PC-9 (cell line): ENCODE results near the gene SCGB3A1. TPM values are rescaled to one million over a fixed set of nuclear protein-coding genes. Genes with fewer than 3 reads are reported as not detected.

Experiments
- BruUV-seq: library from RNA; stranded (reverse); fragments of 400-500 nt; replicated peaks from 2 replicates; lab custom pipeline; 2021; lab: Mats Ljungman, UMichigan
- CTCF ChIA-PET: fragments of 300-600 bp; sonication (Branson Sonifier 250); formaldehyde crosslinking; loops from one replicate; lab custom pipeline; 2022; ENCODE audit warnings: antibody characterized with exemption; lab: Charles Lee
- POLR2A ChIA-PET: fragments of 300-600 bp; sonication (Branson Sonifier 250); formaldehyde crosslinking; loops from one replicate; lab custom pipeline; 2022; ENCODE audit warnings: antibody characterized with exemption; ENCODE audit not compliant: unreplicated experiment; lab: Charles Lee
- DNase-seq, 2 experiments: peaks; one replicate each; pipeline versions ENCODE4 v3.0.0 to v3.0.0-alpha.2; 2015 to 2022; ENCODE audit warnings: mixed read lengths in 1 of 2
- H2AFZ ChIP-seq: fragments of 200-600 bp; sonication (generic); 2 replicates; pipeline ENCODE4 v1.8.1; 2017; ENCODE audit warnings: antibody characterized with exemption
- H3F3A ChIP-seq: fragments of 200-600 bp; sonication (generic); 2 replicates; pipeline ENCODE4 v1.8.1; 2017; ENCODE audit warnings: antibody characterized with exemption, mild to moderate bottlenecking, low read depth; ENCODE audit not compliant: insufficient read depth
- H3K27ac ChIP-seq: fragments of 200-600 bp; sonication (generic); 2 replicates; pipeline ENCODE4 v1.6.1; 2016; ENCODE audit warnings: mixed run types
- H3K27me3 ChIP-seq: fragments of 200-600 bp; sonication (generic); 2 replicates; pipeline ENCODE4 v1.6.1; 2016; ENCODE audit warnings: low read depth, mixed run types; ENCODE audit not compliant: insufficient read depth
- H3K36me3 ChIP-seq: fragments of 200-600 bp; sonication (generic); 2 replicates; pipeline ENCODE4 v1.6.1; 2016; ENCODE audit warnings: low read depth, mixed run types
- H3K4me1 ChIP-seq: fragments of 200-600 bp; sonication (generic); replicated peaks from 2 replicates; pipeline ENCODE4 v1.6.1; 2016; ENCODE audit warnings: mixed run types; ENCODE audit not compliant: insufficient read depth
- H3K4me2 ChIP-seq: fragments of 200-600 bp; sonication (generic); 2 replicates; pipeline ENCODE4 v1.6.1; 2017; ENCODE audit warnings: mixed run types
- H3K4me3 ChIP-seq: fragments of 200-600 bp; sonication (generic); 2 replicates; pipeline ENCODE4 v1.6.1; 2016; ENCODE audit warnings: mixed run types
- H3K79me2 ChIP-seq: fragments of 200-600 bp; sonication (generic); 2 replicates; pipeline ENCODE4 v1.6.1; 2017; ENCODE audit warnings: low read depth, mixed run types
- H3K9me2 ChIP-seq: fragments of 200-600 bp; sonication (generic); 2 replicates; pipeline ENCODE4 v1.8.1; 2017; ENCODE audit warnings: mild to moderate bottlenecking; ENCODE audit not compliant: insufficient read depth
- H3K9me3 ChIP-seq: fragments of 200-600 bp; sonication (generic); 2 replicates; pipeline ENCODE4 v1.8.1; 2016; ENCODE audit warnings: low read depth; ENCODE audit not compliant: insufficient read depth
- H4K20me1 ChIP-seq: fragments of 200-600 bp; sonication (generic); 2 replicates; pipeline ENCODE4 v1.8.1; 2017; ENCODE audit not compliant: insufficient read depth
- CTCF ChIP-seq: fragments of 200-600 bp; sonication (generic); conservative IDR thresholded peaks from 2 replicates; pipeline ENCODE4 v1.6.1; 2017; ENCODE audit warnings: mixed run types, antibody characterized with exemption, mild to moderate bottlenecking, moderate library complexity
- EZH2 ChIP-seq: fragments of 200-600 bp; sonication (generic); IDR thresholded peaks from 2 replicates; pipeline ENCODE4 v1.8.0; 2017; ENCODE audit warnings: antibody characterized with exemption, low read depth
- intact Hi-C: fragments of 100-400 bp; cut with micrococcal nuclease; formaldehyde crosslinking; loops from one replicate; pipeline ENCODE4 v1.10.0; 2022; ENCODE audit not compliant: unreplicated experiment
- total RNA-seq: library from RNA; stranded (reverse); gene quantifications from 2 replicates; pipeline ENCODE4 v1.2.3, GENCODE V29; 2021

Gene SCGB3A1
- total RNA-seq, 1 experiment from 2014 or later: not detected

GRCh38 chr5:180626661-180627385, 35.5 kb upstream of the SCGB3A1 start:
- Histone ChIP-seq H3K79me2 (no peaks in the 10 kb centered on the region), H3K4me1 (no peaks in the 10 kb centered on the region), H2AFZ (no peak overlapping the region), H3K36me3 (no peaks in the 10 kb centered on the region), H3K4me2 (no peak overlapping the region), H3K9me3 (no peaks in the 10 kb centered on the region), H4K20me1 (no peaks in the 10 kb centered on the region), H3K9me2 (no peaks in the 10 kb centered on the region), H3F3A (no peaks in the 10 kb centered on the region), H3K4me3 (no peak overlapping the region), H3K27me3 (peaks cover 59% of the 10 kb centered on the region), H3K27ac (no peak overlapping the region)
- intact Hi-C loops: no loop called here
- ChIA-PET CTCF (no interaction called here), POLR2A (no interaction called here)
- DNase-seq: no peak
- TF ChIP-seq EZH2 (no peak), CTCF (no peak)
- BruUV-seq: no TSS peak

GRCh38 chr5:180625791-180626660, 34.7 kb upstream of the SCGB3A1 start:
- Histone ChIP-seq H4K20me1 (no peaks in the 10 kb centered on the region), H3K27ac (no peak overlapping the region), H3F3A (no peaks in the 10 kb centered on the region), H3K79me2 (no peaks in the 10 kb centered on the region), H2AFZ (no peak overlapping the region), H3K36me3 (no peaks in the 10 kb centered on the region), H3K4me2 (no peak overlapping the region), H3K4me3 (no peak overlapping the region), H3K27me3 (peaks cover 55% of the 10 kb centered on the region), H3K9me3 (no peaks in the 10 kb centered on the region), H3K4me1 (no peaks in the 10 kb centered on the region), H3K9me2 (no peaks in the 10 kb centered on the region)
- DNase-seq: no peak
- no peak for TF ChIP-seq EZH2
- intact Hi-C loops: no loop called here
- CTCF ChIA-PET: no interaction called here
- no TSS peak for BruUV-seq
- POLR2A ChIA-PET: no interaction called here

GRCh38 chr5:180625125-180625790, 34.0 kb upstream of the SCGB3A1 start:
- DNase-seq: no peak
- TF ChIP-seq CTCF (no peak), EZH2 (no peak)
- H4K20me1 ChIP-seq: no peaks in the 10 kb centered on the region
- no peak overlapping the region for H3K4me2 ChIP-seq
- CTCF ChIA-PET: no interaction called here
- no peak overlapping the region for H3K27ac ChIP-seq
- H3F3A ChIP-seq: no peaks in the 10 kb centered on the region
- no peaks in the 10 kb centered on the region for H3K9me3 ChIP-seq
- H3K9me2 ChIP-seq: no peaks in the 10 kb centered on the region
- no peak overlapping the region for H3K4me3 ChIP-seq
- no peaks in the 10 kb centered on the region for H3K4me1 ChIP-seq
- peaks cover 53% of the 10 kb centered on the region for H3K27me3 ChIP-seq
- H3K79me2 ChIP-seq: no peaks in the 10 kb centered on the region
- no peaks in the 10 kb centered on the region for H3K36me3 ChIP-seq
- H2AFZ ChIP-seq: no peak overlapping the region
- intact Hi-C loops: no loop called here
- POLR2A ChIA-PET: interaction anchor here (0.6 kb wide), 1 partner anchor 191 kb away, joined by 4 read pairs; no protein-coding TSS in a partner anchor
- no TSS peak for BruUV-seq
